Measurements from ENCODE around the gene PLVAP.

DNA sequence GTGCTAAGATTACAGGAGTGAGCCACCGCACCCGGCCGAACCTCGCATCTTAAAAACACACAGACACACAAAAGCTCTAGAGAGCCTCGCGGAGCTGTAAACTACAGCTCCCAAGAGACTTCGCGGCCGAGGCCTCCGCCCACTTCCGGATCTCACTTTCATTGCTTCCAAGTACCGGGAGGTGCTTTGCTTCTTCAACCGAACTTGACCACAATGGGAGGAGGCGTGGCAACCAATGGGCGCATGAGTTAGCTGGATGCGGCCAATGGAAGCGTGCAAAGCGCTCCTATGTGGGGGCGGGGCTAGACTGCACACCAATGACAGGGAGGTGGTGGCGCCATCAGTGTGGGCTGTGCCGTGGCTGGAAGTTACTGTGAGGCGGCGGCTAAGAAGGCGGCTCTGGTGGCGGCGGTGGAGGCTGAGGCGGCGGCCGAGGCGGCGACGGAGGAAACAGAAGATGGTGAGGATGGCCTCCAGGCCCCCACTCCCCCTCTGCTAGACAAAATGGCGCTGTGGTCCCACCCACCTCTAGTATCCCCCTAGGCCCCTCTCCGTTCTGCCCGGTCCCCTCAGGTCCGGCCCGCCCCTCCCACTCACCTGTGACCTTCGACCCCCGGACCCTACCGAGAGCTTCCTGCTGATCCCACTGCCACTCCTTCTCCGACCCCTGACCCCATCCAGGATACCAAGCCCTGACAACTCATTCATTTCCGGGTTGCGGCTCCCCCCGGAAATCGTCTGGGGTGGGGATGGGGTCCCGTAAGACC lies 67.8 kb downstream of the PLVAP start, which contains the start of gene DDA1:
- no peak for TF ChIP-seq RELA (CRISPR knock-in tag; IDR thresholded peaks at IDR 0.05; ENCODE audit: borderline replicate concordance)
- no peak for TF ChIP-seq TEAD4 (CRISPR knock-in tag; IDR thresholded peaks at IDR 0.05)
- TF ChIP-seq, protein P1, sequence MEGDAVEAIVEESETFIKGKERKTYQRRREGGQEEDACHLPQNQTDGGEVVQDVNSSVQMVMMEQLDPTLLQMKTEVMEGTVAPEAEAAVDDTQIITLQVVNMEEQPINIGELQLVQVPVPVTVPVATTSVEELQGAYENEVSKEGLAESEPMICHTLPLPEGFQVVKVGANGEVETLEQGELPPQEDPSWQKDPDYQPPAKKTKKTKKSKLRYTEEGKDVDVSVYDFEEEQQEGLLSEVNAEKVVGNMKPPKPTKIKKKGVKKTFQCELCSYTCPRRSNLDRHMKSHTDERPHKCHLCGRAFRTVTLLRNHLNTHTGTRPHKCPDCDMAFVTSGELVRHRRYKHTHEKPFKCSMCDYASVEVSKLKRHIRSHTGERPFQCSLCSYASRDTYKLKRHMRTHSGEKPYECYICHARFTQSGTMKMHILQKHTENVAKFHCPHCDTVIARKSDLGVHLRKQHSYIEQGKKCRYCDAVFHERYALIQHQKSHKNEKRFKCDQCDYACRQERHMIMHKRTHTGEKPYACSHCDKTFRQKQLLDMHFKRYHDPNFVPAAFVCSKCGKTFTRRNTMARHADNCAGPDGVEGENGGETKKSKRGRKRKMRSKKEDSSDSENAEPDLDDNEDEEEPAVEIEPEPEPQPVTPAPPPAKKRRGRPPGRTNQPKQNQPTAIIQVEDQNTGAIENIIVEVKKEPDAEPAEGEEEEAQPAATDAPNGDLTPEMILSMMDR (IDR thresholded peaks at IDR 0.05) = no peak
- TF ChIP-seq, protein P2, sequence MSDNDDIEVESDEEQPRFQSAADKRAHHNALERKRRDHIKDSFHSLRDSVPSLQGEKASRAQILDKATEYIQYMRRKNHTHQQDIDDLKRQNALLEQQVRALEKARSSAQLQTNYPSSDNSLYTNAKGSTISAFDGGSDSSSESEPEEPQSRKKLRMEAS (CRISPR knock-in tag; IDR thresholded peaks at IDR 0.05) = no peak
- no peak for TF ChIP-seq GRHL2 (CRISPR knock-in tag; IDR thresholded peaks at IDR 0.05; ENCODE audit: insufficient replicate concordance, severe bottlenecking)
- no peak for TF ChIP-seq TEAD1 (CRISPR knock-in tag; IDR thresholded peaks at IDR 0.05)
- TF ChIP-seq, protein P3, sequence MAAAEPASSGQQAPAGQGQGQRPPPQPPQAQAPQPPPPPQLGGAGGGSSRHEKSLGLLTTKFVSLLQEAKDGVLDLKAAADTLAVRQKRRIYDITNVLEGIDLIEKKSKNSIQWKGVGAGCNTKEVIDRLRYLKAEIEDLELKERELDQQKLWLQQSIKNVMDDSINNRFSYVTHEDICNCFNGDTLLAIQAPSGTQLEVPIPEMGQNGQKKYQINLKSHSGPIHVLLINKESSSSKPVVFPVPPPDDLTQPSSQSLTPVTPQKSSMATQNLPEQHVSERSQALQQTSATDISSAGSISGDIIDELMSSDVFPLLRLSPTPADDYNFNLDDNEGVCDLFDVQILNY (CRISPR knock-in tag; IDR thresholded peaks at IDR 0.05) = no peak
- TF ChIP-seq NR2C2 (CRISPR knock-in tag; IDR thresholded peaks at IDR 0.05) = peak; percentile 97
- TF ChIP-seq ATF2 (CRISPR knock-in tag; IDR thresholded peaks at IDR 0.05; ENCODE audit: borderline replicate concordance, low read depth) = no peak
- TF ChIP-seq ZBTB43 (CRISPR knock-in tag; IDR thresholded peaks at IDR 0.05) = no peak
- TF ChIP-seq CREB1 (CRISPR knock-in tag; IDR thresholded peaks at IDR 0.05) = no peak
- TF ChIP-seq, protein P4, sequence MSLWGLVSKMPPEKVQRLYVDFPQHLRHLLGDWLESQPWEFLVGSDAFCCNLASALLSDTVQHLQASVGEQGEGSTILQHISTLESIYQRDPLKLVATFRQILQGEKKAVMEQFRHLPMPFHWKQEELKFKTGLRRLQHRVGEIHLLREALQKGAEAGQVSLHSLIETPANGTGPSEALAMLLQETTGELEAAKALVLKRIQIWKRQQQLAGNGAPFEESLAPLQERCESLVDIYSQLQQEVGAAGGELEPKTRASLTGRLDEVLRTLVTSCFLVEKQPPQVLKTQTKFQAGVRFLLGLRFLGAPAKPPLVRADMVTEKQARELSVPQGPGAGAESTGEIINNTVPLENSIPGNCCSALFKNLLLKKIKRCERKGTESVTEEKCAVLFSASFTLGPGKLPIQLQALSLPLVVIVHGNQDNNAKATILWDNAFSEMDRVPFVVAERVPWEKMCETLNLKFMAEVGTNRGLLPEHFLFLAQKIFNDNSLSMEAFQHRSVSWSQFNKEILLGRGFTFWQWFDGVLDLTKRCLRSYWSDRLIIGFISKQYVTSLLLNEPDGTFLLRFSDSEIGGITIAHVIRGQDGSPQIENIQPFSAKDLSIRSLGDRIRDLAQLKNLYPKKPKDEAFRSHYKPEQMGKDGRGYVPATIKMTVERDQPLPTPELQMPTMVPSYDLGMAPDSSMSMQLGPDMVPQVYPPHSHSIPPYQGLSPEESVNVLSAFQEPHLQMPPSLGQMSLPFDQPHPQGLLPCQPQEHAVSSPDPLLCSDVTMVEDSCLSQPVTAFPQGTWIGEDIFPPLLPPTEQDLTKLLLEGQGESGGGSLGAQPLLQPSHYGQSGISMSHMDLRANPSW (CRISPR knock-in tag; conservative IDR thresholded peaks at IDR 0.05; ENCODE audit: low read depth) = no peak
- peak; percentile 61; the same call in 1 of the 2 replicates for TF ChIP-seq GABPB1 (CRISPR knock-in tag; IDR thresholded peaks at IDR 0.05)
- TF ChIP-seq JUN (CRISPR knock-in tag; IDR thresholded peaks at IDR 0.05) = no peak
